ENCODE results near the gene KRT33B. TPM values are rescaled to one million over a fixed set of nuclear protein-coding genes. Genes with fewer than 3 reads are reported as not detected.

Gene KRT33B
- total and polyA plus RNA-seq, 3 donors from 2014 or later: 0.25 TPM; not detected in 2

GRCh38 chr17:41333836-41334235 is 35.8 kb downstream of the KRT33B start:
- intact Hi-C loops (cut with DNase I; ENCODE audit: low total_unique reads): no loop called here
- H3K4me1 ChIP-seq: no peaks in the 10 kb centered on the region
- no peak overlapping the region for H3K27ac ChIP-seq
- no peak for TF ChIP-seq POLR2A (IDR thresholded peaks at IDR 0.05)
- TF ChIP-seq CTCF (IDR thresholded peaks at IDR 0.05): no peak
- no peaks in the 10 kb centered on the region for H3K9me3 ChIP-seq
- no peak overlapping the region for H3K4me3 ChIP-seq
- H3K27me3 ChIP-seq: no peaks in the 10 kb centered on the region
- H3K36me3 ChIP-seq (ENCODE audit: low read depth, missing control alignments): no peaks in the 10 kb centered on the region
- WGBS, 2 donors: 96 to 100% methylated on average over 2 to 3 of the region's 3 CpGs
- DNase-seq: no peak

GRCh38 chr17:41333098-41333497 is 36.5 kb downstream of the KRT33B start:
- Histone ChIP-seq H3K4me1 (no peaks in the 10 kb centered on the region), H3K27ac (no peak overlapping the region), H3K36me3 (ENCODE audit: low read depth, missing control alignments) (no peaks in the 10 kb centered on the region), H3K27me3 (no peaks in the 10 kb centered on the region), H3K4me3 (no peak overlapping the region), H3K9me3 (no peaks in the 10 kb centered on the region)
- DNase-seq: no peak
- 92 to 100% methylated on average over 5 of the region's 5 CpGs for WGBS, 2 donors
- intact Hi-C loops (cut with DNase I; ENCODE audit: low total_unique reads): no loop called here
- TF ChIP-seq CTCF (IDR thresholded peaks at IDR 0.05): no peak
- no peak for TF ChIP-seq POLR2A (IDR thresholded peaks at IDR 0.05)

GRCh38 chr17:41332239-41332638 is 37.4 kb downstream of the KRT33B start:
- DNase-seq: no peak
- Histone ChIP-seq H3K36me3 (ENCODE audit: low read depth, missing control alignments) (no peaks in the 10 kb centered on the region), H3K4me1 (no peaks in the 10 kb centered on the region), H3K4me3 (no peak overlapping the region), H3K27me3 (no peaks in the 10 kb centered on the region), H3K9me3 (no peaks in the 10 kb centered on the region), H3K27ac (no peak overlapping the region)
- no peak for TF ChIP-seq CTCF (IDR thresholded peaks at IDR 0.05)
- no peak for TF ChIP-seq POLR2A (IDR thresholded peaks at IDR 0.05)
- intact Hi-C loops (cut with DNase I; ENCODE audit: low total_unique reads): no loop called here
- 92 to 100% methylated on average over 2 of the region's 2 CpGs for WGBS, 2 donors

GRCh38 chr17:41331606-41332005 is 38.0 kb downstream of the KRT33B start:
- Histone ChIP-seq H3K4me1 (no peaks in the 10 kb centered on the region), H3K27me3 (no peaks in the 10 kb centered on the region), H3K9me3 (no peaks in the 10 kb centered on the region), H3K27ac (no peak overlapping the region), H3K4me3 (no peak overlapping the region), H3K36me3 (ENCODE audit: low read depth, missing control alignments) (no peaks in the 10 kb centered on the region)
- 74 to 82% methylated on average over 7 of the region's 7 CpGs for WGBS, 2 donors
- DNase-seq: no peak
- intact Hi-C loops (cut with DNase I; ENCODE audit: low total_unique reads): no loop called here
- TF ChIP-seq CTCF (IDR thresholded peaks at IDR 0.05): no peak

GRCh38 chr17:41329279-41329948 is 40.2 kb downstream of the KRT33B start:
- TF ChIP-seq POLR2A (IDR thresholded peaks at IDR 0.05) (no peak), CTCF (IDR thresholded peaks at IDR 0.05) (peak; percentile 43 to 73 (median 59))
- intact Hi-C loops (cut with DNase I; ENCODE audit: low total_unique reads): loop anchor here (10.0 kb wide), 1 partner anchor 425 kb away; no protein-coding TSS in a partner anchor

More at GRCh38 chr17:41329279-41329948, 40.2 kb downstream of the KRT33B start:
- Histone ChIP-seq H3K9me3 (no peaks in the 10 kb centered on the region), H3K27me3 (no peaks in the 10 kb centered on the region), H3K27ac (no peak overlapping the region), H3K4me1 (no peaks in the 10 kb centered on the region), H3K4me3 (no peak overlapping the region), H3K36me3 (ENCODE audit: low read depth, missing control alignments) (no peaks in the 10 kb centered on the region)
- WGBS, 2 donors: 71 to 74% methylated on average over 10 to 13 of the region's 13 CpGs
- DNase-seq: peak; percentile 68

Measured in testis (tissue), 3 donors.